Hypothalamus (tissue), 51 donors: Measurements from ENCODE around the gene WNT9B.

Experiments
- DNase-seq, 51 donors: peaks; one replicate each; lab custom pipeline; 2025; lab: John Stamatoyannopoulos, UW

The WNT9B gene

GRCh38 chr17:46853896-46854444 lies 2.6 kb downstream of the WNT9B start:
- no peak for DNase-seq

- DNase-seq: no peak
Observed at GRCh38 chr17:46854515-46854914, 3.1 kb downstream of the WNT9B start.

- no peak for DNase-seq
Observed at GRCh38 chr17:46854948-46855347, 3.6 kb downstream of the WNT9B start.

- DNase-seq: no peak
Observed at GRCh38 chr17:46857600-46857999, 6.2 kb downstream of the WNT9B start.

GRCh38 chr17:46859996-46860395 lies 8.6 kb downstream of the WNT9B start:
- DNase-seq: no peak

- no peak for DNase-seq
Observed at GRCh38 chr17:46862949-46863348, 11.6 kb downstream of the WNT9B start.

- DNase-seq: no peak
Observed at GRCh38 chr17:46863383-46864121, 12.2 kb downstream of the WNT9B start.

- no peak for DNase-seq
Observed at GRCh38 chr17:46865100-46865499, 13.7 kb downstream of the WNT9B start.

GRCh38 chr17:46866325-46866724 lies 14.9 kb downstream of the WNT9B start:
- no peak for DNase-seq

GRCh38 chr17:46866747-46867146 lies 15.4 kb downstream of the WNT9B start:
- no peak for DNase-seq

- DNase-seq: no peak
Observed at GRCh38 chr17:46868689-46869187, 17.4 kb downstream of the WNT9B start.

GRCh38 chr17:46869296-46869695 lies 17.9 kb downstream of the WNT9B start:
- no peak for DNase-seq

- DNase-seq: no peak
Observed at GRCh38 chr17:46869975-46870803, 18.8 kb downstream of the WNT9B start.

- no peak for DNase-seq
Observed at GRCh38 chr17:46872421-46872820, 21.0 kb downstream of the WNT9B start.

GRCh38 chr17:46873941-46874645 lies 22.7 kb downstream of the WNT9B start:
- DNase-seq: no peak

GRCh38 chr17:46874906-46875305 lies 23.5 kb downstream of the WNT9B start:
- DNase-seq: no peak

- no peak for DNase-seq
Observed at GRCh38 chr17:46875849-46876352, 24.5 kb downstream of the WNT9B start.

GRCh38 chr17:46876353-46876887 lies 25.0 kb downstream of the WNT9B start:
- no peak for DNase-seq

- DNase-seq: no peak
Observed at GRCh38 chr17:46876926-46877325, 25.5 kb downstream of the WNT9B start.

- no peak for DNase-seq
Observed at GRCh38 chr17:46877466-46877865, 26.1 kb downstream of the WNT9B start.
